Forelimb muscle (tissue), 1 donor: Measurements from ENCODE around the gene SEM1. TPM values are rescaled to one million over a fixed set of nuclear protein-coding genes. Genes with fewer than 3 reads are reported as not detected.
"Not testable (repeated sequence)": the region's sequence is repeated elsewhere in the genome, so short reads cannot be mapped to it uniquely, and the experiment has no call there.

ENCODE experiments used
- DNase-seq: peaks from one replicate; pipeline ENCODE4 v3.0.0-alpha.2; 2013; ENCODE audit warnings: low read depth
- polyA plus RNA-seq: library from polyadenylated mRNA; unstranded; fragments of 120-200 nt; gene quantifications from one replicate; pipeline ENCODE4 v1.2.1, GENCODE V29; 2013; ENCODE audit not compliant: insufficient read length

Gene SEM1
- 133 TPM for polyA plus RNA-seq

DNA sequence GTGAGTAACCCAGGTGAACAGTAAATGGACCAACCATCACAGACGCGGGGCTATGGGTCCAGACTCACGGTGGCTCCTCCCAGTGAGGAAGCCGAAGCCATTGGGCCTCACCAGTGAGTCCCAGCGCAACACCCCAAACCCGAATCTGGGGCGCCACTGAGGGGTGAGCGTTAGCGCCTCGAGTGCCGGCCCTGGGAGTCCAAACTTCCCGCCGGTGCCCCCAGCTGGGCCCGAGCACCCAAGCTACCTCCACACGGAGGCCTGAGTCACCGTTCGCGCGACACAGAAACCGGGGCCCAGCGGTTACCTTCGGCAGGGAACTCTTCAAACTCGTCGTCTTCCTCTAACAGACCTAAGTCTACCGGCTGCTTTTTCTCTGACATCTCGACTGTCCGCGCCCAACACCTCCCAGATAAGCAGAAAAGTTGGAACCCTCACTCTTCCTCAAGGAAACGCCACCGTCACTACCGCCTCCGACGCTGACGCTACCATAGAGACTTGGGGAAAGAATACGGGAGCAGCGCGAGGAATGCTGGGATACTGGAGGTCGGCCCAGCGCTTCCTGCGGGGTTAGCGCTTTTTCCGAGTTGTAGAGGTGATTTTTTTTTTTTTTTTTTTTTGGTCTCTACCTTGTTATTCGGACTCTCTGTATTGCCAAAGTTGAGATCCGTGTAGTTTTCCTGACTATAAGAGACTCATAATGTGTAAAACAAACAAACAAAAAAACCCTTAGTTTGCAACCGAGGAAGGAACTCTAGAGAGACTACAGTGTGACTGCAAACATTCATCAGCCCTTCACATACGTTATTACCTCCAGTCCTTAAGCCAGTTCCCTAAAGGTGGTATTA lies at the start of gene SEM1:
Gene SEM1 (minus strand): TSS at position 466 of the 848 bp plus-strand sequence. CDS start 83 bp downstream, at position 383.
- DNase-seq = peak; percentile 85

DNA sequence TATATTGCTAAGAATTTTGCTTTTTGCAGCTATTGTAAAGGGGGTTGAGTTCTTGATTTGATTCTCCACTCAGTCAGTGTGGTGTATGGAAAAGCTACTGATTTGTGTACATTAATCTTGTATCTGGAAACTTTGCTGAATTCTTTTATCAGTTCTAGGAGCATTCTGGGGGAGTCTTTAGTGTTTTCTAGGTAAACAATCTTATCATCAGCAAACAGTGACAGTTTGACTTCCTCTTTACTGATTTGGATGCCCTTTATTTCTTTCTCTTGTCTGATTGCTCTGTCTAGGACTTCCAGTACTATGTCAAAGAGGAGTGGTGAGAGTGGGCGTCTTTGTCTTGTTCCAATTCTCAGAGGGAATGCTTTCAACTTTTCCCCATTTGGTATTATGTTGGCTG lies 48.2 kb upstream of the SEM1 start:
- not testable (repeated sequence) for DNase-seq

DNA sequence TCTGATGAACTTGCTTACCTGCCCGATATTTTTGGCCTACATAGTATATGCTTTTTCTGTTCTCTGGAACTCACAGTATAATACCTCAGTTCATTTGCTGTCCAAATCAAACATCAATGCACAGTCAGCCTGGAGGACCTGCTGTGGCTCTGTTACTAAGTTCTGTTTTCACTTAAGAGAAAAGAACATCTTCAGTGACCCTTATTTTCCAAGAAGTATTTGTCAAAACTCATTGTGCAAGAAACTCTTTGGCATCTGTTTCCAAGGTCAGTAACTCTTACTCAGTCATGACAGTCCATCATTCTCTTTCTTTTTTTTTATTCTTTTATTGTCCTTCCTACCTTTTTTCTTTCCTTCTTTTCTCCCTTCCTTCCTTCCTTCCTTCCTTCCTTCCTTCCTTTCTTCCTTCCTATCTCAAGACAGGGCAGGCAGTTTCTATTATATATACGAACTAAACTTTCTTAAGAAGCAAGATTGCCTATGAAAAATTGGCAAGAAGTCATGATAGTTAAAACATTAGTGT lies 37.8 kb upstream of the SEM1 start:
- peak; percentile 13 for DNase-seq

DNA sequence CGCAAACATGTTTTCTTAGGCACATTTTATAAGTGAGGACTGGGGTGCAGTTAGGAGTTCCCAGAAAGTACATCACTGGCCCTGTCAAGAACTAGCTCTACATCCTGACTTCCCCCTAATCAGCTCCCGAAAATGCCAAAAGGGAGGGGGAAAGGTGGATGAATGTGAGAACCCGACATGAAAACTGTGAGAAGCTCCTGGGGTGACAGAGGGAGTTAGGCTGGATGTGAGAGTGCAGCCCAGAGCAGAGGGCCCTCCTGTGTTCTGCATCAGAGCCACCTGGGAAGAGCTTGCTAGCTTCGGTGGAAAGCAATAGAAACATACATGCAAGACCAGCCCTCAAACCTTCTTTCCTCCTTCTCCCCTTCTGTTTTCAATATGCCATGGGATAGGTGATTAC lies 30.5 kb upstream of the SEM1 start:
- no peak for DNase-seq

- DNase-seq = no peak
Observed at GRCh38 chr7:96739609-96740008, 30.0 kb upstream of the SEM1 start.

- DNase-seq = no peak
Observed at GRCh38 chr7:96739167-96739566, 29.5 kb upstream of the SEM1 start.

DNA sequence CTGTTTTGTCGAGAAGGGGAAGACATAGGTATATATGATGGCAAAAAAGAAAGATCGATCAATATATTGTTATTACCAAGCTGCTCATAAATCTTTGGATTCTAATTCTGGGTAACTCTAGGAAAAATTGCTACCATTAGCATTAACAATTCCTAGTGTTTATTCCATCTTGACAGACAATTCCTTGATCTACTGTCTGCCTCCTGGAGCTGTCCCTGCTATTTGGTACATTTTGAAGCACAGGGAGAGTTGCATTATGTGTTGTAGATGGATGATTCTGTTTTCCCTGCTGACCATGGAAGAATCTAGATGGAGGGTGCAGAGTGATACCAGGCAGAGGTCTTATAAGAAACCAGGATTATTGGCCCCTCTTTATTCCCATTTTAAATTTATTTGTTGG lies 29.1 kb upstream of the SEM1 start:
- DNase-seq = no peak

DNA sequence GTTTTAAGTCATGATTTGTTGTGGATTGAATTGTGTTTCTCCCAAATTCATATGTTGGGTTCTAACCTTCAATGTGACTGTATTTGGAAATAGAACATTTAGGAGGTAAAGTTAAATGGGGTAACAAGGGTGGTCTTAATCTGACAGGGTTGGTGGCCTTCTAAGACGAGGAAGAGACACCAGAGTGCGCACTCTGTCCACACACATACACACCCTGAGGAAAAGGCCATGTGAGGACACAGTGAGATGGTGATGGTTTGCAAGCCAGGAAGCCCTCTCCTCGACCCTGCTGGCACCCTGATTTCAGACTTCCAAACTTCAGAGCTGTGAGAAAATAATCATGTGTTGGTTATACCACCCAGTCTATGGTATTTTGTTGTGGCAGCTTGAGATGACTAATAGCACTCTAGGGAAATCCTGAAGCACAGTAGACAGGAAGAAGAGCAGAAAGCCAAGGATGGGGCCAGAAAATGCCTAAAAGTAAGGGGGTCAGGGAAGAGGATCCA lies 28.0 kb upstream of the SEM1 start:
- no peak for DNase-seq

DNA sequence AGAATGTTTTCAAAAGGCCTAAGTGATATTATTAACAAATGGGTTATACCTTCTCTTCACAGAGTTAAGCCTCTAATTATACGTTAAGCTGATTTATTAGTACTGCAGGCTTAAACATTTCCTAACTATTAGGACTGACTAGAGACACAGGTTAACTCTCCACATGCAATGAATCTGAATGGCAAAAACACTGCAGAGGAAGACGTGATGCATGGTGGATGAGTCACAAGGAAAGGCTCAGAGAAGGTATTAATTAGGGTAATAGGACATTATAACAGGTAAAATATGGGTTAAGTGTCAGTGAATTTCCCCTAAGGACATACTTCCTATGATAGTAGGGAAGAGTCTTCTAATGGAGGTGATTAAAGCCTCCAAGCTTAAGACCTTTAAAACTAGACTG lies 24.7 kb upstream of the SEM1 start:
- DNase-seq = no peak

GRCh38 chr7:96729820-96730219 lies 20.2 kb upstream of the SEM1 start:
- DNase-seq = no peak

DNA sequence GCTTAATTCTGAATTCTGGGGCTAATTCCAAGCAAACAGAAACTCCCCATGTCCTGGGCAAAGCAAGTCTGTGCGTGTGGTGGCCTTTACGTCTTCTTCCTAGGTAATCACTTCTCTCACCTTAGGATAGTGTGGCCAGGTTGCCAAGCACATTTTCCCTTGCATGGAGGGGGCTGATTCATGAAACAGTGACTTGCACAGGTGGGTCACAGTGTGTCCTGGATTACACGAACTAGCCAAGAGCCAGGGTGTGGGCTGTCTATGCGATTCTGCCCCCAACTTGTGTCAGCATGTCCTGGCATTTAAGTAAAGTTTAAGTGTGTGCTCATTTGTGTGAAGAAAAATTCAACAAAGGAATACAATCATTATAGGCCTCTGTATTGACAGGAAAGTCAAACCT lies 18.5 kb upstream of the SEM1 start:
- no peak for DNase-seq

GRCh38 chr7:96727534-96728088 lies 18.0 kb upstream of the SEM1 start:
- no peak for DNase-seq

GRCh38 chr7:96723622-96724021 lies 14.0 kb upstream of the SEM1 start:
- no peak for DNase-seq

GRCh38 chr7:96722928-96723327 lies 13.3 kb upstream of the SEM1 start:
- DNase-seq = not testable (repeated sequence)

GRCh38 chr7:96720843-96721242 lies 11.2 kb upstream of the SEM1 start:
- no peak for DNase-seq

DNA sequence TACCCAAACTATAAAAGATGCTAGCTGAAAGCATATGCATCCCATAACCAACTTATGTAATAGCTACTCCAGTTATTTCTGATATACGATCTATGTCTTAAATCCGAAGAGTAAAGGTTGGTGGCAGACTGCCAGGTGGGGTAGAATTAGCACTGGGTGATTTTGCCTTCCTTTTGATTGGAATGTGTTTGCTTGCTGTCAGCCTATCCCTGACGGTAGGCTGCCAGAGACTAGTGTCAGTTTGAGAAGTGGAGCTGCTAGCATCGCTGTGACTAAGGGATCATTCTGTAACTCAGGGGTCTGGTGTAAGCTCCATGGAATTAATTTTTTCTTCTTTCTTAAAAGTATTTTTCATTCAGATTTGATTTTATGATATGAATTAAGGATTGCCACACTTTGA lies 9.5 kb upstream of the SEM1 start:
- no peak for DNase-seq

DNA sequence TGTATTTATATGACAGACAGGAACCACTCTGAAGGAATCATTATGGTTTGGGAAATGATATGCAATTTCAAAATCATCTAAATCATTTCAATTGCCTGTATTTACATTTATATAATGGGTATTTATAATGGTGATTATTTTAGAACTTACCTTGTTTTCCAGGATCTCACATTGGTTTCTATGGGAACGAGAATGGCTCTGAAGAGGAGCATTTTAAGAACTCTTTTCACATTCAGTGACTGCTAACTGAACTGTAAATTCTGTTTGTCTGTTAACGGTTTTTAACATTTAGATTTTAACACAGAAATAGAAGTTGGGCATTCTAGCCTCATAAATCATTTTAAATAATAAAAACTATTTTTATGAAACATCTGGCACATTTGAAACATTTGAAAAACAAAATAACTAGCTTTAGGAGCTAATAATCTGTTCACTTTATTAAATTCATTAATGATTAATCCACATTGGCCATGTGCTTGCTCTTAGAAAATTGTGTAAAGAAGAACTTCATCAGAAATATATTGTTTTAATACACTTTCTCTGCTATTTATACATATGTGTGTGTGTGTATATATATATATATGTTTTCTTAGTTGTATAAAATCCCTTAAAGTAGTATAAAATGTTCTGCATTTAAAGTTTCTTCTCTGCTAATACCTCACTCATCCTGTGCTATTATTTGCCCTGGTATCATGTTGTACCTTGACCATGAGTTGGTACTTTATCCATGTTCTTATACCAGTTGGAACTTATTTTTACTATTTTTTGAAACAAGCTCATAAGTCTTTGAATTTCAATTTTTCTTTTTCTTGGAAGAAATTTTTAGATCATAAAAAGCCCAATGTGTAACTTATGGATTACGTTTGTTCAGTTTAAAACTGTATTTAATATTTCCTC lies 8.7 kb upstream of the SEM1 start:
- no peak for DNase-seq

- DNase-seq = no peak
Observed at GRCh38 chr7:96713037-96713436, 3.4 kb upstream of the SEM1 start.

DNA sequence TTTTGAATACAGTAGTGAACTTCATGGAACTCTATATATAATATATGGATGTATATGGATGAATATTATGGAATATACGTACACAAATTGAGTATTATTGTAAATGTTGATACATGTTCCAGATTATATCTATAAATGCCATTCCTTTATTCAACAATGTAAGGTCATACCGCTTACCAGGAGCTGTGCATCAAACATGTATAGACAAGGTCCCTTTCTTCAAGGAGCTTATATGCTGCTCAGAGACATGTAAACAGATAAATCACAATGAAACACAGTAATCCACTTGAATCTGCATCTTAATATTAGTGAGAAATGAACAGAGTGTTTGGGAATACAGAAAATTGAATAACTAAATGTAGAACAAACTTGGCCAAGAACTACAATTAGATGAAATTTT lies 898 bp upstream of the SEM1 start:
- no peak for DNase-seq

GRCh38 chr7:96708872-96709271 lies 774 bp downstream of the SEM1 start:
- DNase-seq = no peak

DNA sequence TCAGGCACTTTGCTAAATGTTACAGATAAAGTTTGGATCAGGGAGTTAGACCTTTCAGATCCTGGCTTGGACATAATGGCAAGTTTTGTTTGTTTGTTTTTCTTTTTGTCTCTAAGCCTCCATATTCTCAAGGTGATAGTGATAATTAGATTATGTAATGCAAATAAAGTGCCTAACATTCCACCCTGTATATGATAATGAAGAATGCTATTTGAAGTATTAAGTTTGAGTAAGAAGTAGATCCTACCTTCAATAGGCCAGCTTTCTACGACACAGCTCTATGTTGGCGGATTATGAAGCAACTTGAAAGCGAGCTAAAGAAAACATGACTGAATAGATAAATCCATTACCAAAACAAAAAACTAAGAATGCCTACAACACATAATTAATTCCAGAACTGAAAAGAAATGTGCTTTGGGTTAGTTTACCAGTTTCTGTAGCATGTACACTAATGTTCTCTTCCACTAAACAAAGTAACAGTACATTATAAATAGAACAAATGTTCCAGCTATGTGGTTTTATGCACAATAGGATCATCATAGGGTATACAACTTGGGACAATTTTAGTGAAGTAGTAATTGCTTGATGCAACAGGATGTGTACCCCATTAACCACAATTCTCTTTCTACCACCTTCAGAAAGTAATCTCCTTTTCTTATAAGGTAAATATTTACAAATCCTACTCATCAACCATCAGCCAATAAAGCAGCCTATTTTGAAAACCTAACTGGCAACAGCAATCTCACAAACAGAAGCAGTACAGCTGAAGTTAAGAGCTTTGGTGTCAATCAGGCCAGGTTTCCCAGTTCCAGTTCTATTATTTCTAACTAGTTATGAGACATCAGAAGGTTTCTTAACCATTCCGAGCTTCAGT lies 1.5 kb downstream of the SEM1 start:
- no peak for DNase-seq
